Stimulated activated CD4-positive, alpha-beta T cell treated with anti-CD3 and anti-CD28 coated beads, Interleukin-2, amount 100 ng/mL, for 4 hours (primary cell): Measurements from ENCODE around the gene PDGFD.

Experiments used
- DNase-seq: peaks from one replicate; pipeline ENCODE4 v3.0.0-alpha.2; 2020; ENCODE audit warnings: low read depth

The PDGFD gene

DNA sequence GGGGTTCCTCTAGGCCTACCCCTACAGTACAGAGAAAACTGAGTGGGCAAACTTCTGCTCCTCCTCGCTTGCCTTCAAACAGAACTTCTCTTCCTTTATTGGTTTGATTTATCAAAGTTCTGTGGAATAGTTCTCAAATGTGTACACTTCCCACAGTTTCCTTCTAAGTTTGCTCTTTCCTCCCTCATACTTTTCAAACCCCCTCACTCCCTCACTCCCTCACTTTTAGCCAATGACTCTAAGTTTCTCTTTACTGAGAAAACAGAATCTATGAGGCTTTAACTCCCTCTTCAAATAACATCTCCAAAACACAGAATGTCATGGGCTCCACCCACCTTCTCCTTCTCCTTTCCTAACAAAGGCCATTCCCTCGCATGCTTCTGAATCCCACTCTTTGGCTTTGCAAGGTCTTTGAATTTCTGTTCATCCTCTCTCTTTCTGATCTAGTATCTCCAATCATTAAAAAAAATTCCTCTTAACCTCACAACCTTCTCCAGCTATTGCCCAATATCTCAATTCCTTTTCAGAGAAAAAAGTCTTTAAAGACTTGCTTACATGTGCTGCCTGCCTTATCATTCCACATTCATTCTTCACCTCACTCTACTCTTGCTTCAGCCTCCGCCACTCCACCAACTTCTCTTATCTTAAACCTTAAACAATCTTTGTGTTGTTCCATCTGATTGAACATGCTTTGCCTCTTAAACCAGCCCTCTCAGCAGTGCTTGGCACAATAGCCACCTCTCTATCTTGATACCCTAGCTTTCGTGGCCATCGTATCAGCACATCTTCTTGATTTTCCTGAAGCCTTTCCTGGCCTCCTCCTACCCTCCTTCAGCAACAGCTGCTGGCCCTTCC lies 70.3 kb downstream of the PDGFD start:
- DNase-seq, result no peak

DNA sequence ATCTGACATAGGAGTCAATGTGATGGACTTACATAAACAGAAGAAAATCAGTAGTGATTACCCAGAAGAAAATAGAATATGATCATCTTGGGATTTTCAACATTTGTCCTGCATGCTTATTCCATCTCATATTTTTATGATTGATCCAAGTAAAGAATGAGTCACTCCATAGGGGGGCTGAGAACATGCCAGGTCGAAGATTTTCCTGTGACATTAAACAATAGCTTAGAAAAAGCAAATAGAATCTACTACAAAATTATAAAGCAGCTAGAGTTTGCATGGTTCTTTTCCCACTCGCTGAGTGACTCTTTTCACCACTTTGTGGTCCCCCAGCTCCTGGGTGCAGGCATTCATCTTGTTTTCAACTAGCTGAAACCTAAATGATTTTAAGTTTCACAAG lies 71.2 kb downstream of the PDGFD start:
- DNase-seq, result no peak

DNA sequence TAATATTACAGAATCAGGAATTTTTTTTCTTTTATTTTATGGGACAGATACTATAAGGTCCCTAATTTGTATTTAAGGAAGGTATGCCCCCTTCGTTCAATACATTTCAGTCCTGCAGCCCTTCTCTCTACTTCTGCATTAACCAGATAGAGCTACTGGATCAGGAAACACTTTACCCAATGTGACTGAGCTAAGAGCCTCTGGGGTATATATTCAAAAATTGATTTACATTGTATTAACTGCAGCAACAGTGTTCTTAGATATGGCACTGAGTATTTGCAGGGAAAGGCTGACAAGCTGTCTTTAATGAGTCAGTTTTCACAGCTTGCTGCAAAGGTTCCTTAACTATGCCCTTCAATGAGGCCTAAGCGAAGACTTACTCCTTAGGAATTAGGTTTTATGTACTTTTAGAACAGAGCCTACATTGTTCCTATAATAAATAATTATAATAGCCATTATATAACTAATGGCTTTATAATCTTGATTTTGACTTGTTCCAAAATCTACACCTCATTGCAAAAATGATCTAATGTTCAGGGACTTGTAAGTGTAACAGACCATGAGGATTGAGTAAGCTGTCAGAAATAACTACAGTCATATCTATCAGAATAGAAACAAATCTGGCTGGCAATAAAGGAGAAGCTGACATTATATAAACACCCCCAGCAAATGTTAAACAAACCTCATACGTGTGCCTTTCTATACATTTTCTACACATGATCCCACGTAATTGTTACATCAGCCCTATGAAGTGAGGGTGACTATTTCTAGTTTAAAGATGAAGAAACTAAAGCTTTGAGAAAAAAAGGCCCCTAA lies 72.5 kb downstream of the PDGFD start:
- no peak for DNase-seq

DNA sequence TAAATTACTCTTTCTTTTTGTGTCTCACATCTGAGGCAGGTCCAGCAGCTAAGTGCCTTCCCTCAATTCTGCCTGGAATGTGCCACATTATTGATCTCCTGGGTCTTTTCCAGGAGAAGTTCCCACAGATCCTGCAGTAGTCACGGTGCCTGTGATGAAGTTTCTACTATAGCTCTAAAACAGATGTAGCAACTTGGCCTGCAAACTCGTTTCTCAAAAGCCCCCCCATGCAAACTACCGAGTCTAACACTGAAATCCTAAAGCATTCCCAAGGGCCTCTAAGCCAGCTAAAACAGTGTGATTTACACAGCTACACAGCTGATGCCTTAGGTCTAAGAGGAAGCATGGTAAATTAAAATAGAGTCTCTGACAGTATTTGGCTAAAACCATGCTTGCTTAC lies 73.2 kb downstream of the PDGFD start:
- DNase-seq, result no peak

DNA sequence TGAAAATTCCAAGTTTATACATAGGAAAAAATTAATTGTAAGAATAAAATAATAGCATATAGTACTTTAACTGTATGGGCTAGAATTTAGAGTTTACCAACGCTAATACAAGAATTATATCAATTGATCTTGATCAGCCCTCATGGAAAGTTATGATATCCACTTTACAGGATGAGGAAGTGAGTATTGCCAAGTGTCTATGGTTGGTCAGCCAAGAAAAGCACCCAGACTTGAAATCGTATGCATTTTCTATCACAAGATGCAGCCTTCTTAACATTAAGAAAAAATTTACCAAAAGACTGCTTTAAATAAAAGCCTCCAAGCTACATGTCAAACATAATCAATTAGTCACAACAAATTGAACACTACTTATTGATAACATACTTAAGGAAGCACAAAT lies 74.5 kb downstream of the PDGFD start:
- no peak for DNase-seq

DNA sequence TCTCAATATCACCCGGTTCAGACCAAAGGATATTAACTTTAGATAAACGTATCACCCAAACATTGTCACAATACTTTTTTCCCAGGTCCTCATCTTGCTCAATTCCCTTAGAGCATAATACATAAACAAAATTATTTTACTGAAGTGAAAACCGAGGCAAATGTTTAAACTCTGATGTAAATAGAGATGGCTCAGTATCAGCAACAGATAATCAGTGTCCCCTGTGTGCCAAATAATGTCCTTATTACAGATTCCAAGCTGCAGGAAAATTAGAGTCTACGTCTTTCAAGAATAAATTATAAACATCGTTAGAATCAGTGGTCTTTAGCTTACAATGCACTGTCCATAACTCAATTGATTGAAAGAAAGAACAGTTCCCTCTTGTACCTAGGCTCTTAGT lies 77.3 kb downstream of the PDGFD start:
- DNase-seq, result no peak

DNA sequence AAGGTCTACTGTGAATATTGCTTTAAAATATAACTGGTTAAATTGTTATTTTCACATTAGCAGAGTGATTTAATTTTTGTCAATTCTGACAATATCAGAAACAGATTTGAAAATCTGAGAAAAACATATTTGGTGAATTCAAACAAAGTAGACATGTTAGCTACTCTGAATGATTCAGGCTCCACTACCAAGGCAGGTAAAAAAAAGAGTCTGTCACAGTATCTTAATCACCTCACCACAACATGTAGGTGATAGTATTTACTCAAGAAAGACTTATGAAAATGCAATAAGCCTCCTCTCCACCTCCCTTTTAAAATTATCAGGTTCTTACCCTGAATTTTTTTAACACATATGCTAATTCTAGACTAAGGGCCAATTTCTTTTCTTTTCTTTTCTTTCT lies 85.0 kb downstream of the PDGFD start:
- no peak for DNase-seq

DNA sequence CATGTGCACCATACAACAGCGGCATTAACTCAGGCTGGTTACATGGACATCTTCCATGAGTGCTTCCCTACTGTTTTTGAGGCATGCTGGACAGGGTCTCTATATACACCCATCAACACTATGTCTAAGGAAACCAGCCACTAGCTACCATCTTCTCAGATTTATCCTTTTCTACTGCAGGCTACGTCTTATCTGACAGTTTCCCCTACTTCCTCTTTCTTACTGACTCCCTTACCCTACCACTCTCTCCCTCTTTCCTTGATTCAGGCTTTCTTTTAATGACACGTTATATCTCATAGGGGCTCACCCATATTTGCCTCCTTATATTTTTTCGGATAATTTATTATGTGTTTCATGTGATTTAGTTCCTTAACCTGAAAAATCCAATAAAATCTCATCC lies 85.7 kb downstream of the PDGFD start:
- no peak for DNase-seq

DNA sequence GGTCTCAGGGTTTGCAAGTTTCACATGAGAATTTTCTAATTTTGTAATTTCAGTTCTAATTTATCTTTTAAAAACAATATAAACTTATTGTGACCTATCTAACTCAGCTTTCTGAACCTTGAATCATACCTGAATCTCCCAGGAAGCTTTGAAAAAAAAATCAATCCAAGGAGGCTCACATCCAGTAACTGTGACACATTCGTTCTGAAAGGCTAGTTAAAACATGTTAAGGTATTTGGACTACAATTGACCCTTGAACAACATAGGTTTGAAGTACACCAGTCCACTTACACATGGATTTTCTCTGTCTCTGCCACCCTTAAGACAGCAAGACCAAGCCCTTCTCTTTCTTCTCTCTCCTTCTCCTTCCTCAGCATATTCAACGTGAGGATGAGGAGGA lies 87.5 kb downstream of the PDGFD start:
- DNase-seq, result no peak

DNA sequence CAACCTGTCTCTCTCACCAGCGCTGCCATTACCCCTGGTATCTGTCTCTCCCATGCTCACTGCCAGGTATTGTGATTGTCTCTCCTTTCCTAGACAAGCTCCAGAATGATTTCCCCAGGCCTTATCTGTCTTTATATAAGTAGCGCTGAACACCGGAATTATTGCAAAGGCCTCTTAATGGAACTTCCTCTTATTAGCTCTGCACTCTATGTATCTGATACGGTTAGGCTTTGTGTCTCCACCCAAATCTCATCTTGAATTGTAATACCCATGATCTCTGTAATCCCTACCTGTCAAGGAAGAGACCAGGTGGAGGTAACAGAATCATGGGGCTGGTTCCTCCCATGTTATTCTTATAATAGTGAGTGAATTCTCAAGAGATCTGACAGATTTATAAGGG lies 88.2 kb downstream of the PDGFD start:
- DNase-seq, result no peak

DNA sequence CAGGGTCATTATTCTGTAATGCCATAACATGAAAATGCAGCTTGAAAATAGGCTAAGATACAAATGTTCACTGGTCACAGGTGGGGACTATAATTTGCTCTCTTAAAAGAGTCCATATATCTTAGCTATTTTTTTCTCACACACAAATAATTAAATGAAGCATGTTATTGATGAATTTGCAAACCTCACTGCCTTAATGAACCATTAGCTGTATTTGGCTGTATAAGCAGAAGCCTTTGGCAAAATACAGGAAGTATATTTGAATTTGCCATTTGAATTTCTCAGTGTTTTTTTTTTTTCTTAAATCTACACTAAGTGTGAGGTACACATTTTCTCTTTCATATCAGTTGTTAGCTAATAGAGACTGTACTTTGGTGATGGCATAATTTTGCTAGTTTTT lies 88.9 kb downstream of the PDGFD start:
- DNase-seq, result no peak

DNA sequence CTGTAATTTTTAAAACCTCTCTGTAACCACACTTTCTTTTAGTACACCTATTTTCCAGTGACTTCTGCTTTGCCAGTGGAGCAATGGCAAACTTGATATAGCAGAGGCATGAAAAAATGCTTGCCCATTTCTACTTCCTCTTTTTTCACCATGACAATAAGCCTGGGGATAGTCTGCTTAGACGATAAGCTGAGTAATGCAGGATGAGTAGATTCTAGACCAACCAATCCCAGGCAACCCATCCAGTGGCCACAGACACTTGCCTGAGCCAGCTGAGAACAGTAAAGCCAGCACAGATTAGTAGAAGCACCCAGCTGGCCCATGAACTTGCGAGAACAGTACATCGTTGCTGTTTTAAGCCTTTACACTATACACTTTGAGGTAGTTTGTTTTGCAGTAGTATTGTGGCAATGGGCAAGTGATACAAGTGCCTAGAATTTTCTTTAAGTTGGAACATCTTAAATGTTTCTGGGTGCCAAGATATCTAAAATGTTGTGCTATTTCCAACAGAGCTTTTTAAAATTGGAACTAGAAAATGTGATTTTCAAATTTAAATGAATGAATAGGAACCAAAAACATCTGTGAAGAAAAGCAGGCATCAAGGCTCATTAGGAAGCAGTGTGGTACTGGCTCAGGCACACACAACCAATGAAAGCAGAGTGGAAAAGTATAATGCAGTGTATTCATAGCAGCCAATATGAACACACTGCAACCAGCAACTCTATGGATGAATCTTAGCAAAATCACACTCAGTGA lies 89.8 kb downstream of the PDGFD start:
- no peak for DNase-seq

DNA sequence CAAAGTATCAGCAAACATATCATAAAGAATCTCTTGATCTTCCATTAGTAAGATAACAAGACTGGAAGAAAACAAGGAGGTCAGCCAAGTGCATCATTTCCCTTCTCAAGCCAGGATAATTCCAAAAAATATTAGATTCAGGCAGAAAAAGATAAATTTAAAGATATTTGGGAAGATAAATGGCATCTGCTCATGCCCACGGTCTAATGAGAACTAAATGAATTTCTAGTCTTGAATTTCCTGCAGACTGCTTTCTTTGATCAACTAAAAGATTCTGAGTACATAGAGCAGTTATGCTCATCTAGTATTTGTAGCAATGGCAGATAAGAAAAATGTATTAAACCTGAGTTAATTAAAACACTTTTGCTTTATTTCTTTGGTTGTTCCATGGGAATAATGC lies 96.4 kb downstream of the PDGFD start:
- DNase-seq, result no peak

DNA sequence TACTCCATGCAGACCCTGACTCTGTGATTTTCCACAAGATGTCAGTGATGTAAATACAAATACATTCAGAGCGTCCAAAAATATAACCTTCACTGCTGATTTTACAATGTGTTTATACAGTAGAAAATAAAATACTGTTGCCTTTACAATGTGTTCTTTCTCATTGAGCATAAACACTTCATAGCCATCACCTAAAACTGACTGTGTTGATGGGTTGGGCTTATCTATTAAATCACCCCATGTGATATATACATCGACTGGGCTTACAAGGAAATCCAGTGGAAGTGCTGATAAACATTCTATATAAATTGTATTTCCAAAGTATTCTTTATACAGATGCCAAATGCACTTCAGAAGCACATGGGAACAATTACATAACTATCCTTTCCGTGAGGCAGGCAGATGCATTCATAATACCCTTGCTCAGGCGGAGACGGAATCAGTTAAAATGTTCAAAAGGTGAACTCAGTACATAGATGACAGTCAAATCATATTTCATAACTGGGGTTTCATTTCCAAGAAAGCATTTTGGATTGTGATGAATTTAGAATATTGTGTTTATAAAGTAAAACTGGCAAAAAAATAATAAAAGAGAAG lies 99.8 kb downstream of the PDGFD start:
- DNase-seq, result no peak

DNA sequence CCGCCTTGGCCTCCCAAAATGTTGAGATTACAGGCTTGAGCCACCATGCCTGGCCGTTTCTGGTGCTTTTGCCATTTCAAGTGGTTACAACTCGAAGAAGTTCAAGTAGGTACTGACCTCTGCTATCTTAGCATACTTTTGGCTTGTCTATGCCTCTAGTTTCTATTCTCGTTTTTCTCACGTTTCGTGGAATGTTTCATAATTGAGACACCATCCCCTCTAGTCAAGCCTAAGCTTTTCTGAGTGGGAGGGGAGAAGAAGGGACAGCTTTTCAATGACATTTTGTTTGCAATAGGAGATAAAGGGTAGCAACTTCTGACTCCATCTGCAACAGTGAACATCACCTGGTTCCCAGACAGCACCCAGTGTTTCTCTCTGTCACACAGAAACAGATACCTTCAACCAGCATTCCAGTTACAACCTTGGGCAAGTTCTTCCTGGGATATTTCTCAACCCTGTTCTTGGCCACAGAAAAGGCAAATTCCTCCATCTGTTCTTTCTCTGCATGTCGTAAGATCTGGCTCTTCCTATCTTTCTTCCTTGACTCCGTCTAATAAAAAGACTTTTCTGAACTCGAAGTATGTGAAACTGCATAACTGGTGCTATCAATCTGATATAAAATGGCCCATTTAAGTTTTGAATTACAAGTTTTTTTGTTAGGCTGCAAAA lies 102.0 kb downstream of the PDGFD start:
- no peak for DNase-seq

DNA sequence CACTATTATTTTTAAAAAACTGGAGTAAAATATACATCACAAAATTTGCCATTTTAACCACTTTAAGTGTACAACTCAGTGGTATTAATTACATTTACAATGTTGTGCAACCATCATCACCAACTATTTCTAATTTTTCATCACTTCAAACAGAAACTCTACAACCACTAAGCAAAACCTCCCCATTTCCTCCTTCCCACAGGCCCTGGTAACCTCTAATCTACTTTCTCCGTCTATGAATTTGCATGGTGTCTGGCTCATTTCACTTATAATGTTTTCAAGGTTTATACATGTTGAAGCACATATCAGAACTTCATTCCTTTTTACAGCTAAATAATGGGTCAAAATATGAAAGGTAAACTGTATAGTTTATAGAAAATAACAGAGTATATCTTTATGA lies 103.1 kb downstream of the PDGFD start:
- no peak for DNase-seq

DNA sequence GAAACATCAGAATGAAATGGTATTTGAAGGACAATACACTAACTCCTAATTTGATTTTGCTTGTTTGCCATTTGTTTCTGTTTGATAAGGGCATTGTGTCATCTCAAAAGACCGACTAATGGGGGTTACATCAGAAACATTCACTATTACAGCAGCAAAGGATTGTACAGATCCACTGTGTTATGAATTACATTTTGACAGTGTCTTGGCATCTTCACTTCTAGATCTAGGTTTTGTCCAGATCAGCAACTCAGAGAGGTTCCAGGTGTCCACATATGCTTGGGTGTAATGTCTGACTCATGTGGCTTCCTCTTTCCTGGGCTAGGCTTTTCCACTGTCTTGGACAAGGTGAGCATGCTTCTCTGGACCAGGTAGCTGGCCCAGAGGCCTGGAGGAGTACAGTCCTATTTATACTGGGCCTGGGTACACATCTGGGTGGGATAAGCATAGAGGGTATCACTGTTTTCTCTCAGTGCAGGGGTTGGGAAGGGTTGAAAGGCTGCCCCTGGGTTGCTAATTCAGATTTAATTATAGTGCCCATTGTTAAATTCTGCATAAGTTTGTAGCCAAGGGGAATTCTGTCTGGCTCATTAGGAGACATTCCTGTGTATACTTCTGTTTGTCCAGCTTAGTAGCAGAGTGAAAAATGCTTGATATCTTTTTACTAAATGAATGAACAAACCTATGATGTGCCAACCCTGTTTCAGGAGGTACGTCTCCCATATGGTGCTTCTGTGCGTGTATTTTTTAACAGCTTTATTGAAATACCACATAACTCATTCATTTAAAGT lies 103.7 kb downstream of the PDGFD start:
- no peak for DNase-seq

DNA sequence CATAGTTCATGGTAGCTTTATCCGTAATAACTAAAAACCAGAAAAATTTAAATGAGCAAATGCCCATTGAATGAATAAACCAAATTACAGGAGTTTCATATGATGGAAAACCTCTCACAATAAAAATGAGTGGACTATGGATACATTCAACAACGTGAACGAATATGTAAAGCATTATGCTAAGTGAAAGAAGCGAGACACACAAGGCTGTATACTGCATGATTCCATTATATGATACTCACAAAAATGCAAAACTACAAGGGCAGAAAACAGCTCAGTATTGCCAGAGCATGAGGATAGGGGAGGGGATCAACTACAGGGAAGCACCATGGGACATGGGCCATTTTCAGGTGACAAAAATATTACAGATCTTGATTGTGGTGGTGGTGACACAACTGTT lies 105.3 kb downstream of the PDGFD start:
- no peak for DNase-seq

DNA sequence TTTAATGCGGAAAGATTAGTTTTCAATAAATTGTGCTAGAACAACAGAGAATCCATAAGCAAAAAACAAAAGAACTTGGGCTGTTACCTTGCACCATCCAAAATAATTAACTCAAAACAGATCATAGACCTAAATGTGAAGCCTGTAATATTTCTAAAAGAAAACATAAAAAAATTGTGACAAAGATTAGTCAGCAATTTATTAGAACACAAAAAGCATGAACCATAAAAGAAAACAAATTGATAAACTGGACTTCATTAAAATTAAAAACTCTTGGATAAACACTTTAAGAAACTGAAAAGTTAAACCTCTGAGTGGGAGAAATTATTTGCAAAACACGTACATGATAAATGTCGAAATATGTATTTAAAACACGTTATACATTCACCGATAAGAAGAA lies 106.0 kb downstream of the PDGFD start:
- no peak for DNase-seq

DNA sequence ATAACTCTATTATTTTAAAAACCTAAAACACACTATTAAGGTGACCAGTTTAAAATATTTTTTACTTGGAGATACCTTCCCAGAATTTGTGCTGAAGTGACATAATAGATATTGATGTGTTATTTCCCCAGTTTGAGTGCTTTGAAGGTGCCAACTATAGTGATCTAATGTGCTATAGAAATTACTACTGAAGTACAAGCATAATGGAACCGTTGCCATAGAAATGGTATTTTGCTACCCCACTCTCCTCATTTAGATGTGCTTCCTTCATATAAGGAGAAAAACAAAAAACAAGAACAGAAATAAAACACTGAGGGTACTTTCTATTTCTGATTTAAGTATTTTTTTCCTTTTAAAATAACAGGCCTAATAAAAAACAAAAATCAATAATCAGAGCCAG lies 108.4 kb downstream of the PDGFD start:
- no peak for DNase-seq

DNA sequence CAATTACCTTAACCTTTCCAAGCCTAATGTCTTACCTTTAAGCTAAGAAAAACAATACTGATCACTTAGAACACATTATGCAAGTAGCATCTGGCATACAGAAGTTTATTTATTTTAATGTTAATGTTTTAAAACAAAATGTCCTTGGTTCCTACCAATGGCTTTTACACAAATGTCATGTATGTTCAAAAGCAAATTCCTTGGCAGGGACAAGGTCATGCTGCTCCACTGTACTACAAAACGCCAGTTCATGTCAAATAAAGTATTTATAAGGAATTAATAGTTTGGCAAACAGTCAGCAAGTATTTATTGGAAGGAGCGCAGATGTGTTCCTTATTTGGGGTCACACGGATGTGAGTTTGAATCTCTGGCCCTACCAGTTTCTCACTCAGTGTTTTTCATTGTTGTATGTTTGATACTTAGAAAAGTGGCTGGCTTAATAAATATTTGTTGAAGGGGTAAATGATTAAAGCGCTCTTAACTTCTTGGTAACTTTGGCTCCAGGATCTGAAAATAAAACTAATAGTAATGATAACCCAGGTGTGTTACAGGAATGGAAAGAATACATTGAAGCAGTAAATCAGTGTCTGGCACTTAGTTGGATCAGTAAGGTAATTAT lies 108.9 kb downstream of the PDGFD start:
- DNase-seq, result no peak
